Panc1 (cell line): ENCODE measurements around the gene FAM227B.

Experiments used
- CTCF ChIP-seq: fragments of 450-650 bp; IDR thresholded peaks from 2 replicates; pipeline ENCODE4 v1.5.1; 2017; ENCODE audit warnings: mild to moderate bottlenecking
- POLR2AphosphoS5 ChIP-seq: IDR thresholded peaks from 2 replicates; pipeline ENCODE4 v1.6.1; 2012; ENCODE audit warnings: mild to moderate bottlenecking, low read depth, low read length, moderate library complexity
- REST ChIP-seq, 2 experiments: IDR thresholded peaks; 2 replicates each; pipeline ENCODE4 v1.6.1; 2011 to 2012; ENCODE audit warnings: low read depth in 2 of 2, control low read depth in 1 of 2, low read length in 1 of 2, mild to moderate bottlenecking in 1 of 2, moderate library complexity in 1 of 2; ENCODE audit not compliant: insufficient read depth in 1 of 2
- SIN3A ChIP-seq: IDR thresholded peaks from 2 replicates; pipeline ENCODE4 v1.6.1; 2012; ENCODE audit warnings: low read depth, mild to moderate bottlenecking, low read length, moderate library complexity, borderline replicate concordance; ENCODE audit not compliant: insufficient read depth
- TCF7L2 ChIP-seq: IDR thresholded peaks from 2 replicates; pipeline ENCODE4 v1.6.1; 2011; ENCODE audit warnings: mild to moderate bottlenecking, low read depth, low read length, inconsistent platforms

GRCh38 chr15:49331442-49331841 lies 289.2 kb downstream of the FAM227B start:
- TF ChIP-seq CTCF, result no peak
- TF ChIP-seq POLR2AphosphoS5, result no peak
- no peak for TF ChIP-seq SIN3A
- TF ChIP-seq TCF7L2, result no peak
- TF ChIP-seq REST (IDR thresholded peaks at IDR 0.05; ENCODE audit: insufficient read depth in 1 of 2, low read depth in 2 of 2, low read length in 1 of 2), result no peak
